Fibroblast of skin of left quadriceps (primary cell): ENCODE data around the gene ING3.

Experiments used
- DNase-seq, 2 experiments: peaks; one replicate each; pipeline ENCODE4 v3.0.0-alpha.2; 2013; ENCODE audit warnings: low read depth in 2 of 2

The ING3 gene

DNA sequence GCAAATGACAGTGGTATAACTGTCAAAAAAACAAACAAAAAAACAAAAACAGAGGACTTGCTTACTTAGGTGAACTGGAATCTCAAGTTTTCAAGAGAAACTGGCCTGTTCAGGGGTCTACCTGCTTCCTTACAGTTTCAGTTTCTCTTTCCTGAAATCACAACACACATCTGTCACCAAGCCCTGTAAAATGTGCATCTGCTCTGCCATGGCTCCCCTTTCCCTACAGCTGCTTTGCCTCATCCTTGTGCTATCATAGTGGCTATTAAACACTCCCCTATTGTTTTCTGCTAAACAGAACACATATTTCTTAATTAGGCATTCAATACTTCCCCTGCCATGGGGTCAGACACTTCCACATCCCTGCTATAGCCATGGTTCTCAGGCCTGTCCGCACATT, 75.6 kb downstream of the ING3 start:
- DNase-seq, result no peak

DNA sequence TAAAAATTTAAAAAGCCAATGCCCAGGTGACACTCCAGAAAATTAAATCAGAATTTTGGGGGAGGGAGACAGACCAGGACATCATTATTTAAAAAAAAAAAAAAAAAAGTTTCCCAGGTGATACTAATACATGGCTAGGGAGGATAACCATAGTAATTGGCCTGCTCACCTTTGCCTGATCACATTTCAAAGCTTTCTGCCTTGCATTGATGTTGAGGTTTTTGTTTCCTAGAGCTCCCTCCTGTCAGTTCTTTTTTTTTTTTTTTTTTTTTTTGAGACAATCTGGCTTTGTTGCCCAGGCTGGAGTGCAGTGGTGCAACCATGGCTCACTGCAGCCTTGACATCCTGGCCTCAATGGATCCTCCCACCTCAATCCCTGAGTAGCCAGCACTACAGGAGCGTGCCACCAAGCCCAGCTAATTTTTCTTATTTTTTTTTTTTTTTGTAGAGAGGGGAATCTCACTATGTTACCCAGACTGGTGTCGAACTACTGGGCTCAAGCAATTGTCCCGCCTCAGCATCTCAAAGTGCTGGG, 76.1 kb downstream of the ING3 start:
- DNase-seq, result no peak
